Esophagus muscularis mucosa (tissue), 3 donors: ENCODE results near the gene RPRD1A.

Experiments used
- EP300 ChIP-seq: sonication (generic); formaldehyde crosslinking; IDR thresholded peaks from one replicate; pipeline ENCODE4 v1.6.1; 2017; ENCODE audit warnings: antibody characterized with exemption
- TF ChIP-seq, protein P1 (sequence below), 3 experiments: fragments of 200-600 bp in 2 of 3; fragments of 450-650 bp in 1 of 3; sonication (generic) in 2 of 3; IDR thresholded peaks; one replicate each; pipeline ENCODE4 v1.5.1; 2017 to 2019; ENCODE audit warnings: antibody characterized with exemption in 3 of 3, mild to moderate bottlenecking in 2 of 3, moderate library complexity in 1 of 3

DNA sequence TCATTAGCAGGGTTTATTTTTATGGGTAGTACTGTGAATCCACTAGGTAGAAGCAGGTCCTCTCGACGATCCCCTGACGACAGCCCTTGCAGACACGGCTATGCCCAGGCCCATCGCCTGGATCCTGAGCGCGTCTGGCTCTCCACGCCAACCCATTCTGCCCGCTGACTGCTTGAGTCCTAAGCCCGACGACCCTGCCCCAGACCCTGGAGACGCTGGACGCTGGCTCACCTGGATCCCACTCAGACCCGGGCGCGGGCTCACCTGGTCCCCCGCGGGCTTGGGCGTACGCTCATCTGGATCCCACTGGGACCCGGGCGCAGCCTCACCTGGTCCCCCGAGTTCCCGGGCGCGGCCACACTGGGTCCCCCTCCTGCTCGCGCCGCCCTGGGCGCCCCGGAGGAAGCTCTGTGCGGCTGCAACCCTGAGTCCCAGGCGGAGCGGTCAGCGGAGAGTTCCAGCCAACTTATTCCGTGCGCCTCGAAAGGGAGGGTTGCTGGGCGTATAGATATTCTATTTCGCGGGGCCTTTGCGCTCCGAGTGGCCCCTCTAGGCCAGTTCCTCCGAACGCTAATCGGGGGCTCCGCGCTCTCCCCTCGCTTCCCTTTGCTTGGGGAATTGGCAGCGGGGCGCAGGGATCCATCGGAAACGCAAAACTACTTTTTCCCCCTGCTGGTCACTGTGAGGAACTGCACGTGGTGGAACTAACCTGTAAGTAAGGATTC, 117.3 kb downstream of the RPRD1A start:
- TF ChIP-seq, protein P1, sequence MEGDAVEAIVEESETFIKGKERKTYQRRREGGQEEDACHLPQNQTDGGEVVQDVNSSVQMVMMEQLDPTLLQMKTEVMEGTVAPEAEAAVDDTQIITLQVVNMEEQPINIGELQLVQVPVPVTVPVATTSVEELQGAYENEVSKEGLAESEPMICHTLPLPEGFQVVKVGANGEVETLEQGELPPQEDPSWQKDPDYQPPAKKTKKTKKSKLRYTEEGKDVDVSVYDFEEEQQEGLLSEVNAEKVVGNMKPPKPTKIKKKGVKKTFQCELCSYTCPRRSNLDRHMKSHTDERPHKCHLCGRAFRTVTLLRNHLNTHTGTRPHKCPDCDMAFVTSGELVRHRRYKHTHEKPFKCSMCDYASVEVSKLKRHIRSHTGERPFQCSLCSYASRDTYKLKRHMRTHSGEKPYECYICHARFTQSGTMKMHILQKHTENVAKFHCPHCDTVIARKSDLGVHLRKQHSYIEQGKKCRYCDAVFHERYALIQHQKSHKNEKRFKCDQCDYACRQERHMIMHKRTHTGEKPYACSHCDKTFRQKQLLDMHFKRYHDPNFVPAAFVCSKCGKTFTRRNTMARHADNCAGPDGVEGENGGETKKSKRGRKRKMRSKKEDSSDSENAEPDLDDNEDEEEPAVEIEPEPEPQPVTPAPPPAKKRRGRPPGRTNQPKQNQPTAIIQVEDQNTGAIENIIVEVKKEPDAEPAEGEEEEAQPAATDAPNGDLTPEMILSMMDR (IDR thresholded peaks at IDR 0.05), result peak in 2 of 3 experiments; percentile 90 to 96
- no peak for TF ChIP-seq EP300
